ENCODE data around the gene KCNK10. TPM values are rescaled to one million over a fixed set of nuclear protein-coding genes. Genes with fewer than 3 reads are reported as not detected.

The KCNK10 gene
- total RNA-seq, 6 experiments from 2014 or later: not detected

- no peak overlapping the region for H3K4me3 Mint-ChIP-seq
- TF ChIP-seq CTCF (IDR thresholded peaks at IDR 0.05): no peak
- H3K27ac Mint-ChIP-seq: no peak overlapping the region
- no peaks in the 10 kb centered on the region for H3K4me1 Mint-ChIP-seq (ENCODE audit: low read depth)
- DNase-seq: no peak
- H3K36me3 Mint-ChIP-seq (ENCODE audit: low read depth): no peaks in the 10 kb centered on the region
- H3K27me3 Mint-ChIP-seq (ENCODE audit: insufficient read depth): no peaks in the 10 kb centered on the region
- H3K9me3 Mint-ChIP-seq: peaks cover 11% of the 10 kb centered on the region; the same call in 1 of the 2 replicates
These were observed 97.3 kb downstream of the KCNK10 start for GRCh38 chr14:88225721-88226120.

- H3K4me3 Mint-ChIP-seq: no peak overlapping the region
- peaks cover 2% of the 10 kb centered on the region for H3K27me3 Mint-ChIP-seq (ENCODE audit: insufficient read depth)
- H3K27ac Mint-ChIP-seq: no peak overlapping the region
These were observed 104.8 kb downstream of the KCNK10 start for GRCh38 chr14:88218119-88218915.

GRCh38 chr14:88212691-88213090 is 110.4 kb downstream of the KCNK10 start:
- peaks cover 2% of the 10 kb centered on the region; the same call in 1 of the 2 replicates for H3K27me3 Mint-ChIP-seq (ENCODE audit: insufficient read depth)
- no peaks in the 10 kb centered on the region for H3K36me3 Mint-ChIP-seq (ENCODE audit: low read depth)
- H3K27ac Mint-ChIP-seq: no peak overlapping the region
- no peak overlapping the region for H3K4me3 Mint-ChIP-seq
- no peak for TF ChIP-seq CTCF (IDR thresholded peaks at IDR 0.05)
- no peaks in the 10 kb centered on the region for H3K9me3 Mint-ChIP-seq
- no peak for DNase-seq
- H3K4me1 Mint-ChIP-seq (ENCODE audit: low read depth): no peaks in the 10 kb centered on the region

More at GRCh38 chr14:88218119-88218915, 104.8 kb downstream of the KCNK10 start:
- H3K9me3 Mint-ChIP-seq: peaks cover 16% of the 10 kb centered on the region; the same call in 1 of the 2 replicates
- no peak for TF ChIP-seq CTCF (IDR thresholded peaks at IDR 0.05)
- no peaks in the 10 kb centered on the region for H3K4me1 Mint-ChIP-seq (ENCODE audit: low read depth)
- no peaks in the 10 kb centered on the region for H3K36me3 Mint-ChIP-seq (ENCODE audit: low read depth)
- no peak for DNase-seq

GRCh38 chr14:88210426-88210825 is 112.6 kb downstream of the KCNK10 start:
- Mint-ChIP-seq H3K27ac (no peak overlapping the region), H3K9me3 (no peaks in the 10 kb centered on the region), H3K36me3 (ENCODE audit: low read depth) (no peaks in the 10 kb centered on the region), H3K27me3 (ENCODE audit: insufficient read depth) (peaks cover 2% of the 10 kb centered on the region; the same call in 1 of the 2 replicates), H3K4me1 (ENCODE audit: low read depth) (no peaks in the 10 kb centered on the region), H3K4me3 (no peak overlapping the region)
- DNase-seq: no peak
- no peak for TF ChIP-seq CTCF (IDR thresholded peaks at IDR 0.05)

GRCh38 chr14:88209273-88209672 is 113.8 kb downstream of the KCNK10 start:
- Mint-ChIP-seq H3K36me3 (ENCODE audit: low read depth) (no peaks in the 10 kb centered on the region), H3K4me3 (no peak overlapping the region), H3K27ac (no peak overlapping the region), H3K4me1 (ENCODE audit: low read depth) (no peaks in the 10 kb centered on the region), H3K27me3 (ENCODE audit: insufficient read depth) (peaks cover 2% of the 10 kb centered on the region; the same call in 1 of the 2 replicates), H3K9me3 (no peaks in the 10 kb centered on the region)
- DNase-seq: no peak
- TF ChIP-seq CTCF (IDR thresholded peaks at IDR 0.05): no peak

Measured in HFFc6 (cell line).